ENCODE results near the gene RYR1.

- TF ChIP-seq RAD21 (IDR thresholded peaks at IDR 0.05 in 1 of 2, conservative IDR thresholded peaks at IDR 0.05 in 1 of 2; ENCODE audit: low read depth in 2 of 2, low read length in 2 of 2) (no peak), POLR2A (IDR thresholded peaks at IDR 0.05; ENCODE audit: control extremely low read depth in 1 of 2, low read depth in 2 of 2, low read length in 2 of 2) (peak in 1 of 2 experiments; percentile 37; a peak in 1 of 3 replicates), RBBP5 (IDR thresholded peaks at IDR 0.05; ENCODE audit: borderline replicate concordance, low read depth, low read length) (no peak), JUN (IDR thresholded peaks at IDR 0.05; ENCODE audit: low read depth, low read length) (no peak), EZH2 (IDR thresholded peaks at IDR 0.05; ENCODE audit: low read depth, low read length, severe bottlenecking) (no peak), TAF1 (IDR thresholded peaks at IDR 0.05; ENCODE audit: low read depth, low read length) (peak; percentile 12; the same call in 1 of the 2 replicates), POLR2AphosphoS5 (IDR thresholded peaks at IDR 0.05; ENCODE audit: low read depth, low read length) (0 out of 2 replicates have a peak, but pooled peaks have one; percentile 3), CHD1 (IDR thresholded peaks at IDR 0.05; ENCODE audit: low read depth, low read length) (no peak), RNF2 (IDR thresholded peaks at IDR 0.05; ENCODE audit: borderline replicate concordance, low read depth, low read length, missing control alignments, poor library complexity, severe bottlenecking) (no peak), EGR1 (IDR thresholded peaks at IDR 0.05; ENCODE audit: borderline replicate concordance, low read depth, low read length) (peak; percentile 23; the same call in 1 of the 2 replicates), SP1 (IDR thresholded peaks at IDR 0.05; ENCODE audit: low read depth, low read length) (no peak)
- TF ChIP-seq, protein P1, sequence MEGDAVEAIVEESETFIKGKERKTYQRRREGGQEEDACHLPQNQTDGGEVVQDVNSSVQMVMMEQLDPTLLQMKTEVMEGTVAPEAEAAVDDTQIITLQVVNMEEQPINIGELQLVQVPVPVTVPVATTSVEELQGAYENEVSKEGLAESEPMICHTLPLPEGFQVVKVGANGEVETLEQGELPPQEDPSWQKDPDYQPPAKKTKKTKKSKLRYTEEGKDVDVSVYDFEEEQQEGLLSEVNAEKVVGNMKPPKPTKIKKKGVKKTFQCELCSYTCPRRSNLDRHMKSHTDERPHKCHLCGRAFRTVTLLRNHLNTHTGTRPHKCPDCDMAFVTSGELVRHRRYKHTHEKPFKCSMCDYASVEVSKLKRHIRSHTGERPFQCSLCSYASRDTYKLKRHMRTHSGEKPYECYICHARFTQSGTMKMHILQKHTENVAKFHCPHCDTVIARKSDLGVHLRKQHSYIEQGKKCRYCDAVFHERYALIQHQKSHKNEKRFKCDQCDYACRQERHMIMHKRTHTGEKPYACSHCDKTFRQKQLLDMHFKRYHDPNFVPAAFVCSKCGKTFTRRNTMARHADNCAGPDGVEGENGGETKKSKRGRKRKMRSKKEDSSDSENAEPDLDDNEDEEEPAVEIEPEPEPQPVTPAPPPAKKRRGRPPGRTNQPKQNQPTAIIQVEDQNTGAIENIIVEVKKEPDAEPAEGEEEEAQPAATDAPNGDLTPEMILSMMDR (IDR thresholded peaks at IDR 0.05; ENCODE audit: control extremely low read depth in 1 of 3, insufficient read depth in 1 of 3, low read depth in 1 of 3, low read length in 3 of 3) = no peak
These were observed 45.0 kb upstream of the RYR1 start, which contains the start of gene SPRED3 for GRCh38 chr19:38388349-38389100.
